ENCODE results near the gene GSDME.
"Not testable (repeated sequence)": the region's sequence is repeated elsewhere in the genome, so short reads cannot be mapped to it uniquely, and the experiment has no call there.

Gene GSDME

GRCh38 chr7:24741679-24742505 is 15.4 kb downstream of the GSDME start:
- Mint-ChIP-seq H3K27ac (no peak overlapping the region), H3K4me1 (ENCODE audit: low read depth) (no peaks in the 10 kb centered on the region), H3K4me3 (no peak overlapping the region), H3K9me3 (peaks cover 8% of the 10 kb centered on the region), H3K36me3 (ENCODE audit: low read depth) (no peaks in the 10 kb centered on the region), H3K27me3 (peaks cover 10% of the 10 kb centered on the region)
- intact Hi-C loops (cut with micrococcal nuclease), result no loop called here

- Mint-ChIP-seq H3K9me3 (peaks cover 8% of the 10 kb centered on the region), H3K36me3 (ENCODE audit: low read depth) (no peaks in the 10 kb centered on the region), H3K27me3 (peaks cover 11% of the 10 kb centered on the region), H3K4me3 (no peak overlapping the region), H3K27ac (no peak overlapping the region), H3K4me1 (ENCODE audit: low read depth) (no peaks in the 10 kb centered on the region)
- intact Hi-C loops (cut with micrococcal nuclease), result no loop called here
These were observed 16.4 kb downstream of the GSDME start for GRCh38 chr7:24740871-24741270.

GRCh38 chr7:24739306-24739705 is 18.0 kb downstream of the GSDME start:
- peaks cover 8% of the 10 kb centered on the region for H3K9me3 Mint-ChIP-seq
- H3K27ac Mint-ChIP-seq, result no peak overlapping the region
- H3K27me3 Mint-ChIP-seq, result peaks cover 10% of the 10 kb centered on the region
- H3K36me3 Mint-ChIP-seq (ENCODE audit: low read depth), result no peaks in the 10 kb centered on the region
- intact Hi-C loops (cut with micrococcal nuclease), result no loop called here
- no peaks in the 10 kb centered on the region for H3K4me1 Mint-ChIP-seq (ENCODE audit: low read depth)
- H3K4me3 Mint-ChIP-seq, result no peak overlapping the region

GRCh38 chr7:24738577-24738976 is 18.7 kb downstream of the GSDME start:
- no peaks in the 10 kb centered on the region for H3K4me1 Mint-ChIP-seq (ENCODE audit: low read depth)
- H3K27me3 Mint-ChIP-seq, result peaks cover 8% of the 10 kb centered on the region
- no peak overlapping the region for H3K27ac Mint-ChIP-seq
- H3K4me3 Mint-ChIP-seq, result no peak overlapping the region
- no peaks in the 10 kb centered on the region for H3K36me3 Mint-ChIP-seq (ENCODE audit: low read depth)
- intact Hi-C loops (cut with micrococcal nuclease), result no loop called here
- H3K9me3 Mint-ChIP-seq, result peaks cover 8% of the 10 kb centered on the region

- H3K9me3 Mint-ChIP-seq, result peaks cover 8% of the 10 kb centered on the region
- no peaks in the 10 kb centered on the region for H3K4me1 Mint-ChIP-seq (ENCODE audit: low read depth)
- H3K4me3 Mint-ChIP-seq, result no peak overlapping the region
- H3K27ac Mint-ChIP-seq, result no peak overlapping the region
- no peaks in the 10 kb centered on the region for H3K36me3 Mint-ChIP-seq (ENCODE audit: low read depth)
- H3K27me3 Mint-ChIP-seq, result peaks cover 8% of the 10 kb centered on the region
- intact Hi-C loops (cut with micrococcal nuclease), result no loop called here
These were observed 20.0 kb downstream of the GSDME start for GRCh38 chr7:24737281-24737680.

GRCh38 chr7:24735594-24735993 is 21.7 kb downstream of the GSDME start:
- H3K9me3 Mint-ChIP-seq; H3K27ac Mint-ChIP-seq; H3K4me1 Mint-ChIP-seq (ENCODE audit: low read depth); H3K27me3 Mint-ChIP-seq; H3K36me3 Mint-ChIP-seq (ENCODE audit: low read depth); intact Hi-C loops (cut with micrococcal nuclease); H3K4me3 Mint-ChIP-seq: not testable (repeated sequence)

- no peak overlapping the region for H3K27ac Mint-ChIP-seq
- intact Hi-C loops (cut with micrococcal nuclease), result no loop called here
- no peaks in the 10 kb centered on the region for H3K36me3 Mint-ChIP-seq (ENCODE audit: low read depth)
- H3K4me1 Mint-ChIP-seq (ENCODE audit: low read depth), result no peaks in the 10 kb centered on the region
- no peak overlapping the region for H3K4me3 Mint-ChIP-seq
- H3K9me3 Mint-ChIP-seq, result peaks cover 8% of the 10 kb centered on the region
- peaks cover 11% of the 10 kb centered on the region for H3K27me3 Mint-ChIP-seq
These were observed 23.0 kb downstream of the GSDME start for GRCh38 chr7:24734306-24734705.

GRCh38 chr7:24733414-24734060 is 23.7 kb downstream of the GSDME start:
- intact Hi-C loops (cut with micrococcal nuclease), result no loop called here
- no peak overlapping the region for H3K27ac Mint-ChIP-seq
- H3K4me3 Mint-ChIP-seq, result no peak overlapping the region
- peaks cover 5% of the 10 kb centered on the region for H3K4me1 Mint-ChIP-seq (ENCODE audit: low read depth)
- peaks cover 4% of the 10 kb centered on the region for H3K9me3 Mint-ChIP-seq
- peaks cover 14% of the 10 kb centered on the region for H3K27me3 Mint-ChIP-seq
- no peaks in the 10 kb centered on the region for H3K36me3 Mint-ChIP-seq (ENCODE audit: low read depth)

- intact Hi-C loops (cut with micrococcal nuclease), result no loop called here
- Mint-ChIP-seq H3K9me3 (no peaks in the 10 kb centered on the region), H3K36me3 (ENCODE audit: low read depth) (no peaks in the 10 kb centered on the region), H3K27ac (no peak overlapping the region), H3K27me3 (peaks cover 16% of the 10 kb centered on the region), H3K4me1 (ENCODE audit: low read depth) (peaks cover 7% of the 10 kb centered on the region), H3K4me3 (no peak overlapping the region)
These were observed 24.4 kb downstream of the GSDME start for GRCh38 chr7:24732646-24733413.

GRCh38 chr7:24731313-24731712 is 26.0 kb downstream of the GSDME start:
- intact Hi-C loops (cut with micrococcal nuclease), result no loop called here
- H3K27me3 Mint-ChIP-seq, result peaks cover 16% of the 10 kb centered on the region
- no peak overlapping the region for H3K4me3 Mint-ChIP-seq
- H3K4me1 Mint-ChIP-seq (ENCODE audit: low read depth), result peaks cover 7% of the 10 kb centered on the region
- no peaks in the 10 kb centered on the region for H3K36me3 Mint-ChIP-seq (ENCODE audit: low read depth)
- no peaks in the 10 kb centered on the region for H3K9me3 Mint-ChIP-seq
- no peak overlapping the region for H3K27ac Mint-ChIP-seq

GRCh38 chr7:24730018-24730369 is 27.3 kb downstream of the GSDME start:
- Mint-ChIP-seq H3K9me3 (peaks cover 3% of the 10 kb centered on the region), H3K27me3 (peaks cover 14% of the 10 kb centered on the region)

GRCh38 chr7:24729365-24730017 is 27.8 kb downstream of the GSDME start:
- Mint-ChIP-seq H3K4me1 (ENCODE audit: low read depth) (peaks cover 7% of the 10 kb centered on the region), H3K27me3 (peaks cover 14% of the 10 kb centered on the region), H3K4me3 (no peak overlapping the region), H3K9me3 (peaks cover 8% of the 10 kb centered on the region), H3K36me3 (ENCODE audit: low read depth) (no peaks in the 10 kb centered on the region), H3K27ac (no peak overlapping the region)
- intact Hi-C loops (cut with micrococcal nuclease), result no loop called here

More at GRCh38 chr7:24730018-24730369, 27.3 kb downstream of the GSDME start:
- H3K36me3 Mint-ChIP-seq (ENCODE audit: low read depth), result no peaks in the 10 kb centered on the region
- intact Hi-C loops (cut with micrococcal nuclease), result no loop called here
- no peak overlapping the region for H3K4me3 Mint-ChIP-seq
- H3K4me1 Mint-ChIP-seq (ENCODE audit: low read depth), result peaks cover 7% of the 10 kb centered on the region
- H3K27ac Mint-ChIP-seq, result no peak overlapping the region

GRCh38 chr7:24728503-24729364 is 28.5 kb downstream of the GSDME start:
- H3K4me3 Mint-ChIP-seq, result no peak overlapping the region
- intact Hi-C loops (cut with micrococcal nuclease), result no loop called here
- H3K27ac Mint-ChIP-seq, result no peak overlapping the region
- peaks cover 8% of the 10 kb centered on the region for H3K9me3 Mint-ChIP-seq
- peaks cover 14% of the 10 kb centered on the region for H3K27me3 Mint-ChIP-seq
- H3K4me1 Mint-ChIP-seq (ENCODE audit: low read depth), result peaks cover 7% of the 10 kb centered on the region
- no peaks in the 10 kb centered on the region for H3K36me3 Mint-ChIP-seq (ENCODE audit: low read depth)

Measured in dendritic cell treated with granulocyte-macrophage colony-stimulating factor and Interleukin-4, amounts not matched to agents 40 ng/mL and 50 ng/mL, for 4 days (primary cell).